C1 segment of cervical spinal cord (tissue), 14 donors: ENCODE data around the gene BLTP1.
"Not testable (repeated sequence)": the region's sequence is repeated elsewhere in the genome, so short reads cannot be mapped to it uniquely, and the experiment has no call there.

Experiments
- DNase-seq, 14 donors: peaks; one replicate each; lab custom pipeline; 2025; lab: John Stamatoyannopoulos, UW

The BLTP1 gene, protein sequence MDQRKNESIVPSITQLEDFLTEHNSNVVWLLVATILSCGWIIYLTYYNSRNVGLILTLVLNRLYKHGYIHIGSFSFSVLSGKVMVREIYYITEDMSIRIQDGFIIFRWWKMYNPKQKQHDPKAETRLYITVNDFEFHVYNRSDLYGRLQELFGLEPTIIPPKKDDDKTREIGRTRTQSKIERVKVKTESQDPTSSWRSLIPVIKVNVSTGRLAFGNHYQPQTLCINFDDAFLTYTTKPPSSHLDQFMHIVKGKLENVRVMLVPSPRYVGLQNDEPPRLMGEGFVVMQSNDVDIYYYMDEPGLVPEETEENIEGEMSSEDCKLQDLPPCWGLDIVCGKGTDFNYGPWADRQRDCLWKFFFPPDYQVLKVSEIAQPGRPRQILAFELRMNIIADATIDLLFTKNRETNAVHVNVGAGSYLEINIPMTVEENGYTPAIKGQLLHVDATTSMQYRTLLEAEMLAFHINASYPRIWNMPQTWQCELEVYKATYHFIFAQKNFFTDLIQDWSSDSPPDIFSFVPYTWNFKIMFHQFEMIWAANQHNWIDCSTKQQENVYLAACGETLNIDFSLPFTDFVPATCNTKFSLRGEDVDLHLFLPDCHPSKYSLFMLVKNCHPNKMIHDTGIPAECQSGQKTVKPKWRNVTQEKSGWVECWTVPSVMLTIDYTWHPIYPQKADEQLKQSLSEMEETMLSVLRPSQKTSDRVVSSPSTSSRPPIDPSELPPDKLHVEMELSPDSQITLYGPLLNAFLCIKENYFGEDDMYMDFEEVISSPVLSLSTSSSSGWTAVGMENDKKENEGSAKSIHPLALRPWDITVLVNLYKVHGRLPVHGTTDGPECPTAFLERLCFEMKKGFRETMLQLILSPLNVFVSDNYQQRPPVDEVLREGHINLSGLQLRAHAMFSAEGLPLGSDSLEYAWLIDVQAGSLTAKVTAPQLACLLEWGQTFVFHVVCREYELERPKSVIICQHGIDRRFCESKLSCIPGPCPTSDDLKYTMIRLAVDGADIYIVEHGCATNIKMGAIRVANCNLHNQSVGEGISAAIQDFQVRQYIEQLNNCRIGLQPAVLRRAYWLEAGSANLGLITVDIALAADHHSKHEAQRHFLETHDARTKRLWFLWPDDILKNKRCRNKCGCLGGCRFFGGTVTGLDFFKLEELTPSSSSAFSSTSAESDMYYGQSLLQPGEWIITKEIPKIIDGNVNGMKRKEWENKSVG (N-terminal part only)

DNA sequence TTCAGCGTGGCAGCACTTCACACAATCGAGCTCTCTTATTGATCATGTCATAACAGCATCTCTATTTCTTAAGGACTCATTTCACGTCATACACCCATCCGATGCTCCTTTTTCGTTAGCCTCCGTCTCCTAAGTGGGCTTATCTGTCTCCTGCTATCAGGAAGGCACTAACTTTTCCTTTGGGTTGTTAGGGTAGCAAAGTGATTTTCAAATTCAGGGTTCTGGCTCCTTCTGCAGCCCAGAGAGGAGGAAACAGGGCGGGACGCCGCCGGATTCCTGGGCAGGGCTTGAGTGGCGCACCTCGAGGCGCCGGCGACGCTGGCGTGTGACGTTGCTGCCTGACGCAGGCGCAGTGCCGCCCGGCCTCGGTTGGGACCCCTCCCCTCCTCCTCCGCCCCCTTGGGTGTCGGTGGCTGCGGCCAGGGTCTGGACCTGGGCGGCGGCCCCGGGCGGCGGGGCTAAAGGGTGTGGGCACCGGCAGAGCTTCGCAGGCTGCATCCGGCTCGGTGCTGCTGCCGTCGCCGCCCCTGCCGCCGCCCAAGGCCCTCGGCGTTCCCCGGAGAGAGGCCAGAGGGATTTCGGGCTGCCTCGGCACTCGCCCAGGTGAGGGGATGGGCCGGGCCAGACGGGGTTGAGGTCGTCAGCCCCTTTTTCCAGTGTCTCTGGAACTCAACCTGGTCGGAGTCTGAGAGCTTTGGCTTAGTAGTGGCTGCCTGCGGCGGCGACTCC is at the start of gene BLTP1:
Gene BLTP1 (plus strand): TSS at position 350 of the 729 bp plus-strand sequence. CDS start 18,317 bp downstream, outside the sequence.
- peak; percentile 27 to 92 (median 82) for DNase-seq

DNA sequence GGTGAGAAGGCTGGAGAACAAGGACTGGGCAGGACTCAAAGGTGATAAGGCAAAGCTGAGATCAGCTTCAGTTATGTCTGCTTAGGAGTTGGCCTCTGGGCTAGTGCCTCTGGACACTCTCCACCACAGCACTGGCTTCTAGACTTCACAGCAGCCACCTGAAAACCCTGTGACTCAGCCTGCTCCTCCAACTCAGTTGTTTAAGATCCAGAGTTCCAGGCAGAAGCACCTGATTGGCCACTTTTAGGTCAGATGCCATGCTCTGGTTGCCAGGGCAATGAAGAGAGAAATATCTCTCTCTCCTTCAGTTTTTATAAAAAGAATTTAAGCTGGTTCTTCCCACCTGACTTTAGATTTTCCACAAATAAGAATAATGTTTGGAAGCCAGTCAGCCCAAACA is 47.9 kb upstream of the BLTP1 start:
- no peak for DNase-seq

DNA sequence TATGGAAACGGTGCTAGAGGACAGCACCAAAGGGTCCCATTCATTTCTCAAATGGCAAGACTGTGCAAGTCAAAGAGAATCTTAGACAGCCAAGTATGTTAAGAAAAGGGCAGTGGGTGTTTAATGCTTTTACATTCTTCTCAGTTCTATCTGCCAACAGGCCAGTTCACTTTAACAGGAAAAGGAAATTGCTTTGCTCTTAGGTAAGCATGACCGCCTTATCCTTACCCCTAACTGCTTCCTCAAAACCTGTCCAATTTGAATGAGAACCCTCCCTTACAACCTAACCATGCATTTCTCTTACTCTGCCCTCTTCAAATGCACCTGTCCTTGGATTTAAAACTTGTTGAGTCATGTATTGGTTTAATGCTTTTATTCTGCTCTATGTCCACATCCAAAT is 44.5 kb upstream of the BLTP1 start:
- DNase-seq, result no peak

DNA sequence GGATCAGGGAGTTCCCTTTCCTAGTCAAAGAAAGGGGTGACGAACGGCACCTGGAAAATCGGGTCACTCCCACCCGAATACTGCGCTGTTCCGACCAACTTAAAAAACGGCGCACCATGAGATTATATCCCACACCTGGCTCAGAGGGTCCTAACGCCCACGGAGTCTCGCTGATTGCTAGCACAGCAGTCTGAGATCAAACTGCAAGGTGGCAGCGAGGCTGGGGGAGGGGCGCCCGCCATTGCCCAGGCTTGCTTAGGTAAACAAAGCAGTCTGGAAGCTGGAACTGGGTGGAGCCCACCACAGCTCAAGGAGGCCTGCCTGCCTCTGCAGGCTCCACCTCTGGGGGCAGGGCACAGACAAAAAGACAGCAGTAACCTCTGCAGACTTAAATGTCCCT is 41.8 kb upstream of the BLTP1 start:
- DNase-seq, result not testable (repeated sequence)

DNA sequence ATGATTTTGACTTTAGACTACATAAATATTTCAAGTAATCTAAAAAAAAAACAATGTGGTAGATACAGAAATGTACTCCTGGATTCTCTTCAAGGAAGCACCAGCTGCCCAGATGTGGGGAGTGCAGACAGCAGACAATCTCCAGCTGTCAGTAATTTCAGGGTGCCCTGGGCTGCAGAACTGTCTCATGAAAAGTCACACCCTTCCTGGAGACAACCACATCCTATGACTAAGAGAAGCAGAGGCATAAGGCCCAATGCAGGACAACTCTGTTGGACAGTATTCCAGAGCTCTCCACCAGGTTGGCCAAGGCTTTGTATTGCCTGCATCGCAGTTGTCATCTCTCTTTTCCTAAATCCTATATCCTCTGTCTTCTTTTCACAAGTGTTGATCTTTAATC is 34.4 kb upstream of the BLTP1 start:
- no peak for DNase-seq

DNA sequence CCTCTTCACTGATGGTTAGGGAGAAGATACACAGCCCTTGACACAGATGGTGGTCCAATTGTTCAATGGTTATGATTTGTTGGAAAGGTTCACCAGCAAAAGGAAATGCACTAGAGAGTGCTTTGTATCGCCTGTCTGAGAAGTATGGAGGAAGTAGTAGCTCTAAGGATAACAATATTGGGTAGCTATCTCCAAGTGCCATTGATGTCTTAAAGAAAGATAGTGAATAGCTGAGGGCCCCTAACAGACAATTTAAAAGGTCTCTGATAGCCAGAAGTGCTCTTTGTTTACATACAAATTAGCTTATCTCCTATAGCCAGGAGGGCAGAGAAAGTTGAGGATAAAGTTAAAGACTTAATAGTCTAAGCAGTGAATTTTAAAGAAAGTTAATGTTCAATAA is 33.9 kb upstream of the BLTP1 start:
- no peak for DNase-seq

DNA sequence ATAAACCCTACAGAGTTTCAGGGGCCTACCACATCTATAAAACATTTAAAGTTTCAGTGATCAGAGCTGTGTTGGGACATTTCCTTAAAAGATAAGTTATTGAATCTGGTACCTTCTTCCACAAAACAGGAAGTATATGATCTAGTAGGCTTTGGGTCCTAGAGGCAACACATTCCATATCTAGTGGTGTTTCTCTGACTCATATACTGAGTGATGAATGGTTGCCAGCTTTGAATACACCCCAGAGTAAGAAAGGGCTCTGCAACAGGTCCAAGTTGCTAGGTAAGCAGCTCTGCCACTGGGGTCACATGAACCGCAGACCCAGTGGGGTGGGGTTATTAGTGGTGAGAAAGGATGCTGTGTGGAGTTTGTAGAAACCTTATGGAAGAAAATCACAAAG is 32.4 kb upstream of the BLTP1 start:
- no peak for DNase-seq

DNA sequence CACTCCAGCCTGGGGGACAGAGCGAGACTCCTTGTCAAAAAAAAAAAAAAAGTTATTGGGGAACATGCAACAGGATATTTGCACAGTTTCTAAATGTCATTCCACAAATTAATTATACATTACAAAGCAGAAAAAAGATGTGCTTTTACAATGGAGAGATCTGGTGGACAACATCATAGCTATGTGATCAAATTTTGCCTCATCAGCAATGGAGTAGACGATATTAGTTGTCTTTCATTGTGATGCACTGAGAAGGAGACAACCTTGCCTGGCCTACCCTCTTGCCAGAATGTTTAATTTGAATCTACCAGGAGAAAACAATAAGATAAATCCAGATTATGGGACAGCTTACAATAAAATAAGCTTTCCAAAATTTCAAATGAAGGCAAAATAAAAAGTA is 30.5 kb upstream of the BLTP1 start:
- no peak for DNase-seq

DNA sequence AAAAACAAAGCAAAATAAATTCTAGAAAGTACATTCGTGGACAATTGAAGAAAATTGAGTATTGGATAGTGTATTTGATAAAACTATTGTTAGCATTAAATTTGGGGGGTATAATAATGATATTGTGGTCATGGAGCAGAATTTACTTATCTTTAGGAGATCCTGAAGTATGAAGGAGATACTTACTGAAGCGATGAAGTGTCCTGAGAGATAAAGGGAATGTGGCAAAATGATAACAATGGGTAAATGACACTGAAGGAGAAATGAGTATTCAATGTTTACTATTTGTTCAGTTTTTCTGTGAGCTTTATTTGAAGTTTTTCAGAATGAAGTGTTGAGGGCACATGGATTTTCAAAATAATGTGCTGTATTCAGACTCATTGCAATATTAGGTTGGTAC is 30.0 kb upstream of the BLTP1 start:
- no peak for DNase-seq

DNA sequence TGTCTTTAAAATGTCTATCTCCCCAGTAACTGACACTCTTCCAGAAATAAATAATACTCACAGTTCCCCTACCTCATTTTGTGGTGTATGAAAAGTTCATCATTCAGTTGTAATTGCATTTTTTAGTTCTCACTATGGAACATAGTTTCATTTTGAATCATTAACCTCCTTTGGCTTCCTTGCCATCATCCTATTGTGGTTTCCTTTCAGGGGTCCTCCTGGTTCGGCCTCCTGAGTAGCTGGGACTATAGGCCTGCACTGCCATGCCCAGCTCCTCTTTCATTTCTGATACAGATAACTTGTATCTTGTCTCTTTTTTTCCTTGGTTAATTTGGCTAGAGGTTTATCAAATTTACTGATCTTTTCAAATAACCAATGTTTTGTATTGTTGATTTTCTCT is 23.1 kb upstream of the BLTP1 start:
- DNase-seq, result no peak

DNA sequence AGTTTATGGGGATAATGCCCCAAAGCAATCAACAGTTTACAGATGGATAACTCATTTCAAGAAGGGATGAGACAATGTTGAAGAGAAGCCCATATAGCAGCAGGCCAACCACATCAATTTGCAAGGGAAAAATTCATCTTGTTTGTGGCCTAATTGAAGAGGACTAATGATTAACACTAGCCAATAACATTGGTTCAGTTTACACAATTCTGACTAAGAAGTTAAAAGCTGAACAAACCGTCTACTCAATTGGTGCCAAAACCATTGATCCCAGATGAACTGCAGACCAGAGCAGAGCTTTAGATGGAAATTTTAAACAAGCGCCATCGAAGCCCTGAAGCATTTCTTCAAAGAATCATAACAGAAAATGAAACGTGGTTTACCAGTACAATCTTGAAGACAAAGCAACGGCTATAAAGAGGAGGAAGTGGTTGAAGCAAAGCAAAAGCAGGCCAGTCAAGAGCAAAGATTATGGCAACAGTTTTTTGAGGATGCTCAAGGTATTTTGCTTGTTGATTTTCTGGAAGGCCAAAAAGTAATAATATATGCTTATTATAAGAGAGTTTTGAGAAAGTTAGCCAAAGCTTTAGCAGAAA is 20.5 kb upstream of the BLTP1 start:
- no peak for DNase-seq

DNA sequence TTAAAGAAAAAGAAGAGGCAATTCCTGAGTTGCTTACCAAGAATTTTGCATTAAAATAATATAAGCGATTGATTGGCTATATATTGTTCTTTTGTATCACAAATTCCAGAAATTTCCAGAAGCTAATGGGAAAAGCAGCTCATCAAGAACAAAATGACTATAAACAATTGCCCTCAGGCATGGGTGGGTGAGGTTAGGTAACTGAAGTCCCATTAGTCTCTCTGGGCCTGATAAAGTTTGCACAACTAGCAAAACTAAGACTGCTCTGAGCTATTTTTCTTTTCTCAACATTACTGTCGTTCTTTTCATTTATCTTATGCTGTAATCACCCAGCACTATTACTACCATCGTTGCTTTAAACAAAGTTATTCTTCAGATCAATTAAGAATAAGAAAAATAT is 19.2 kb upstream of the BLTP1 start:
- no peak for DNase-seq

DNA sequence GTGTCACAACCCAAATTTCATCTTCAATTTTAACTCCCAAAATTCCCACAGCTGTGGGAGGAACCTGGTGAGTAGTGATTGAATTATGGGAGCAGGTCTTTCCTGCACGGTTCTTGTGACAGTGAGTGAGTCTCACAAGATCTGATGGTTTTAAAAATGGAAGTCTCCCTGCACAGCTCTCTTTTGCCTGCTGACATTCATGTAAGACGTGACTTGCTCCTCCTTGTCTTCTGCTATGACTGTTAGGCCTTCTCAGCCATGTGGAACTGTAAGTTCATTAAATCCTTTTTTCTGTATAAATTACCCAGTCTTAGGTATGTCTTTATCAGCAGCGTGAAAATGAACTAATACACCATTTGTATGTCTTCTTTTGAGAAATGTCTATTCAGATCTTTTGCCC is 13.0 kb upstream of the BLTP1 start:
- DNase-seq, result no peak

DNA sequence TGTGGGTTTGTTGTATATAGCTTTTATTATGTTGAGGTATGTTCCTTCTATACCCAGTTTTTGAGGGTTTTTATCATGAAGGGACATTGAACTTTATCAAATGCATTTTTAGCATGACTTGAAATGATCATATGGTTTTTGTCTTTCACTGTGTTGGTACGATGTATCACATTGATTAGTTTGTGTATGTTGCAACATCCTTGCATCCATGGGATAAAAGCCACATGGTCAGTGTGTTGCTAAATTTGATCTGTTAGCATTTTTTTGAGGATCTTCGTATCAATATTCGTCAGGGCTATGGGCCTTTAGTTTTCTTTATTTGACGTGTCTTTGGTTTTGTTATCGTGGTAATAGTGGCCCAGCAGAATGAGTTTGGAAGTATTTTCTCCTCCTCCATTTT is 11.3 kb upstream of the BLTP1 start:
- no peak for DNase-seq

DNA sequence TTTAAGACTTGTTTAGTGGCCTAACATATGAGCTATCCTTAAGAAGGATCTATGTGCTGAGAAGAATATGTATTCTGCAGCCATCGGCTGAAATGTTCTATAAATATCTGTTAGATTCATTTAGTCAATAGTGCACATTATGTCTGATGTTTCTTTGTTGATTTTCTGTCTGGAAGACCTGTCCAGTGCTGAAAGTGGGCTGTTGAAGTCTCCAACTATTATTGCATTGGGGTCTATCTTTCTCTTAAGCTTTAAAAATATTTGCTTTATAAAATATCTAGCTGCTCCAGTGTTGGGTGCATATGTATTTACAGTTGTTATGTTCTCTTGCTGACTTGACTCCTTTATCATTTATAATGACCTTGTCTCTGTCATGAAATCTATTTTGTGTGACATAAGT is 9.4 kb upstream of the BLTP1 start:
- no peak for DNase-seq

DNA sequence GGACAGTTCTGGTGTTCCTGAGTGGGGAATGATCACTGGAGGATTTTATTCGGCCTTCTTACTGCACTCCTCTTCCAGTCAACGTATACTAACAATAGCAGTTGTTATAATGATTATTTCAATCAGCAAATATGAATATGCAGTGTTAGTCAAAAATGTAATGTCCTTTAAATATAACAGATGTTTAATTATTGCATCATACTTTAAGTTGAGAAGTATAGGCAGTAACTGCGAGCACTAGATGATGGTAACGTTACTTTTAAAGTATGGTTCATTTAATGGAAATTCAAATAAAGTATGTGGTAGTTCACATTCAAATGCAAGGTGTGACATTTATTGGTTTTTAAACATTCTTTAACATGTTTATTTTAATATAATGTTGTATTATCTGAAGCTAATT is 5.5 kb upstream of the BLTP1 start:
- DNase-seq, result no peak

DNA sequence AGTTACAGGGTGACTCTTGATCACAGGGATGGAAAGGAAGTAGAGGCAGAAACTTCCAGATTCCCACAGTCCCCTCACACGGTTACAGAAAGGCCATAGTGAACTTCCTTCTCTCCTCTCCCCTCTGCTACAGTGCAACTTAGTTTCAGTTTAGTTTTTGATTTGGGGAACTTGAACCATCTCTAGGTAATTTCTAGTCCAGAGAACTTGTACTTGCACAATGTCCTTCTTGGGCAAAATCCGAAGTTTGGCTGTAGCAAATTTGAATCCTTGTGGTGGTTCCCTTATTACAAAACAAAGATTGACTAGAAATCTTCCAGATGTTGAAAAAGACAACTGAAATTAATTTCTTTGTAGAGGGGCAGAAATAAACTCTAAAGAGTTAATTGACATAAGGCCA is 1.2 kb upstream of the BLTP1 start:
- no peak for DNase-seq

DNA sequence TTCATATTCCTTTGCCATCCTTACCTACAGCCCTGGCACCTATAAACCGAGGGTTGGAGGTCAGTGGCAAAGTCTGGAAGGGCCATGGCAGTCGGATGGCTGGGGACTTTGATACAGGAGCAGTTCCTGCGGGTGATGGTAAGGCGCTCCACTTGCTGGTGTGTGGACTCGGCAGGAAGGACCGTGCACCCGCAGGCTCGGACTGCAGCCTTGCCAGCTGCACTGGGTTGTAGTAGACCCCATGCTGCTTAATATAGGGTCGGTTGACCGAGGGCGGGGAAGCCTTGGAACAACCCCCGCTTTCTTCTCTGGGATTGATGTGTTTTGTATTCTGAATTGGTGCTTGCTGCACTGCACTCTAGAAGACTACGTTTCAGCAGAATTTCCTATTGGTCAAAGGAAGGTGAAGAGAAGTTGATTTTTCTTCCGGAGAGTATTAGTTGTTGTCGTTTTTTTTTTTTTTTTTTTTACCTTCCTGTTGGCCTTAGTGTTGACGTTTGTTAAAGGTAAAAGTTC is 638 bp downstream of the BLTP1 start:
- DNase-seq, result peak in 12 of 14 donors; percentile 28 to 76 (median 69)

DNA sequence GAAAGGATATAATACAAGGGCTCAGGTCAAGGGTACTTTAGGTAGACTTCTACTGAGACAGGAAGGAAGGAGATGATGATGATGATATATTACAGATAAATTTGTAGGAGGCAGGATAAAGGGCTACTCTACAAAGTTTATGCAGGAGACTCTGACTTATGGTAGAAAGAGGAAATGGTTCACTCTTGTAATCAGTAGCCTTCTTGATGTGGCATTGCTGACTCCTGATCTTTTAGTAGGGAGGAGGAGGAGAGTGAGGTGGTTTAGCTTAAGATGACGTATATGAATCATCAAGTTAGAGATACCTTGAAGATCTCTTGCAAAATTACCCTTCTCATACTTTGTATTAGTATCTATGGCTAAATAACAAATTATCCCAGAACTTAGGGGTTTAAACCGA is 4.7 kb downstream of the BLTP1 start:
- DNase-seq, result no peak

DNA sequence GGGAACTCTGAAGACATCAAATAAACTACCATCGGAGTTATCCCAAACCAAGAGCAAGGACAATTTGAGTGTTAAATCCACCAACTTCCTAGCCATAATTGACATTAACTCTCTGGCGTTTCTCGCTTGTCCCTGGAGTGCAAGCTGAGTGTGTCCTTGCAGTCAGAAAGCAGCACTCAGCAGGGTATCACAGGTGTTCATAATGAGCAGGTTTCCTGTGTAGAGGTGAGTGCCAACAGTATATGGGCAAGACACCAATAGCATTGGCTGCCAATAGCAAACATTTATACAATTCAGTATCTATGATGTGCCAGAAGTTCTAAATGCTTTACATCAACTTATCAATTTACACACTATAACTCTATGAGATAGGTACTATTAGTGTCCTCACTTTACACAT is 11.2 kb downstream of the BLTP1 start:
- peak in 1 of 14 donors; percentile 26 for DNase-seq

DNA sequence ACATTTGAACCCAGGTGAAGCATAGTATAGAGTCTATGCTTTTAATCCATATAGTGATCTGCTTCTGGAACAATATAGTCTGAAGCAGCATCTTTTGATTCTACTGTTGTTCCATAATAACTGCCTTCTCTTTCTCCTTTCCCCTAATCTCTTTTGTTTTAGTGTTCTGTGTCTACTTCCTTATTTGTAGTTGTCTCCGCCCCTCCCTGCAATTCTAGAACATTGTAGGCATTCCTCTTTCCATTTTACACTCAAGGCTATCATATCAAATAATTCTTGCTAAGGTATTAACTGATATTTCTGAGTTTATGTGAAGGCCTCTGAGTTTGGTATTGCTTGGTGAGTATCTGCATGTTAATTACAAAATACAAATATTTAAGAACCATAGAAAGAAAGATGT is 11.6 kb downstream of the BLTP1 start:
- DNase-seq, result no peak
